Measurements from ENCODE around the gene TAT.

- TF ChIP-seq POLR2A (IDR thresholded peaks at IDR 0.05), result no peak
- no peak for TF ChIP-seq CTCF (IDR thresholded peaks at IDR 0.05)
These were observed 56.3 kb downstream of the TAT start for GRCh38 chr16:71520550-71520949.

Data from suprapubic skin (tissue), 3 donors.